ENCODE measurements around the gene GMDS. TPM values are rescaled to one million over a fixed set of nuclear protein-coding genes. Genes with fewer than 3 reads are reported as not detected.

The GMDS gene
- total and polyA plus RNA-seq, 2 of the 13 experiments (the other 11 are each of a cell fraction or from before 2014, with no cell fraction given), result 64.4 to 112 TPM

DNA sequence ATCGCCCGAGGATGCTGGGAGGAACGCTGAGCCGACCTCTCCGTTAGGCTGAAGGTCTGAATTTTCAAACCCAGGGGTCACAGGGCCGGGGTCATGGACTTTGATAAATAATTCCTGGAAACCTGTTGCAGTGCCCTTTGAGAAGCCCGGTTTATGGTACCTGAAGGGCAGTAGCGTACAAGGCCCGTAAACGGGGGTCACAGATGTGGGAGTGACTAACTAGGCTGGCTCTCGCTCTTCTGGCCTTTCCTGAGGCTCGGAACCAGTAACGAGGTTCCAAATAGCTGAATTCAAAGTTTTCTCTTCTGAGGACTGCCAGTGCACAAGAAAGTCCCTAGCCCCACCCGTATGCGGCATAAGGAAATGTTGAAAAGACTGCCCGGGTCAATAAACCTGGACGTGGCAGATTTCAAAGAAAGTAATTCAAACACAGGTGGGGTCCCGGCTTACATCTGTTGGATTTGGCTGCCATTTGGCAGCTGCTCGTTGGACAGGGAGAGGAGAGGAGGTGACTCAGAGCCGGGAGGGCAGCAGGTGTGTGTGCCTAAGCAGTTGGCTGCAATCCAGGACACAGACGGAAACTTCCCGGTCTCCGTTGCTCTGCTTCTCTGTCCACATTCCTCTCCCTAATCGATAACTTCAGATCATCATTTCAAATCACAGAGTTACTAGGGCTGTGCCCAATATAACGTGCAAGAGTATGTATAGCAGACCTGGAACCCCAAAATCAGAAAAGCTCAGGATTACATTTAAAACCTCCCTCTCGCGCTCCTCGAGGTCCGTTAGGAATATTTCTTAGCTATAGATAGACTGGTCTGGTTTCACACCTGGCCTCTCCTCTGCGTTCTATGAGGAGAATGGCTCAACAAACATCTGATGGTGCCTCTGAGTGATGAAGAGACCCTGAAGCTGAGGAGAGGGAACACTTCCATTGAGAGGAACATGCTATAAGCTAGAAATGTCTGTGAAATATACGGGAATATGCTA, 765 bp upstream of the GMDS start (continued):
- TF ChIP-seq, protein P1, sequence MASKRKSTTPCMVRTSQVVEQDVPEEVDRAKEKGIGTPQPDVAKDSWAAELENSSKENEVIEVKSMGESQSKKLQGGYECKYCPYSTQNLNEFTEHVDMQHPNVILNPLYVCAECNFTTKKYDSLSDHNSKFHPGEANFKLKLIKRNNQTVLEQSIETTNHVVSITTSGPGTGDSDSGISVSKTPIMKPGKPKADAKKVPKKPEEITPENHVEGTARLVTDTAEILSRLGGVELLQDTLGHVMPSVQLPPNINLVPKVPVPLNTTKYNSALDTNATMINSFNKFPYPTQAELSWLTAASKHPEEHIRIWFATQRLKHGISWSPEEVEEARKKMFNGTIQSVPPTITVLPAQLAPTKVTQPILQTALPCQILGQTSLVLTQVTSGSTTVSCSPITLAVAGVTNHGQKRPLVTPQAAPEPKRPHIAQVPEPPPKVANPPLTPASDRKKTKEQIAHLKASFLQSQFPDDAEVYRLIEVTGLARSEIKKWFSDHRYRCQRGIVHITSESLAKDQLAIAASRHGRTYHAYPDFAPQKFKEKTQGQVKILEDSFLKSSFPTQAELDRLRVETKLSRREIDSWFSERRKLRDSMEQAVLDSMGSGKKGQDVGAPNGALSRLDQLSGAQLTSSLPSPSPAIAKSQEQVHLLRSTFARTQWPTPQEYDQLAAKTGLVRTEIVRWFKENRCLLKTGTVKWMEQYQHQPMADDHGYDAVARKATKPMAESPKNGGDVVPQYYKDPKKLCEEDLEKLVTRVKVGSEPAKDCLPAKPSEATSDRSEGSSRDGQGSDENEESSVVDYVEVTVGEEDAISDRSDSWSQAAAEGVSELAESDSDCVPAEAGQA (IDR thresholded peaks at IDR 0.05; ENCODE audit: low read depth), result no peak
- TF ChIP-seq, protein P1 (CRISPR knock-in tag; IDR thresholded peaks at IDR 0.05; ENCODE audit: borderline replicate concordance), result no peak
- TF ChIP-seq SAFB2 (CRISPR knock-in tag; IDR thresholded peaks at IDR 0.05; ENCODE audit: borderline replicate concordance, low read depth), result 0 out of 2 replicates have a peak, but pooled peaks have one; percentile 23
- TF ChIP-seq SMC3 (IDR thresholded peaks at IDR 0.05; ENCODE audit: low read length), result no peak
- no peak for TF ChIP-seq MXD4 (CRISPR knock-in tag; IDR thresholded peaks at IDR 0.05)
- no peak for TF ChIP-seq ZBTB21 (CRISPR knock-in tag; IDR thresholded peaks at IDR 0.05)
- no peak for TF ChIP-seq NONO (IDR thresholded peaks at IDR 0.05)
- no peak; the same call in 1 of the 2 replicates for TF ChIP-seq NONO (CRISPR knock-in tag; conservative IDR thresholded peaks at IDR 0.05)
- TF ChIP-seq SMARCC2 (IDR thresholded peaks at IDR 0.05), result no peak
- TF ChIP-seq ZNF672 (CRISPR knock-in tag; IDR thresholded peaks at IDR 0.05), result no peak
- TF ChIP-seq ZNF274 (CRISPR knock-in tag; IDR thresholded peaks at IDR 0.05), result peak; percentile 66
- peak; percentile 59; the same call in 1 of the 2 replicates for TF ChIP-seq DMAP1 (CRISPR knock-in tag; IDR thresholded peaks at IDR 0.05)
- TF ChIP-seq ELF3 (CRISPR knock-in tag; IDR thresholded peaks at IDR 0.05), result peak; percentile 97
- TF ChIP-seq ZFP90 (CRISPR knock-in tag; IDR thresholded peaks at IDR 0.05; ENCODE audit: borderline replicate concordance), result no peak
- TF ChIP-seq ZBTB8A (CRISPR knock-in tag; IDR thresholded peaks at IDR 0.05; ENCODE audit: borderline replicate concordance, low read depth), result no peak
- TF ChIP-seq ZNF563 (CRISPR knock-in tag; IDR thresholded peaks at IDR 0.05), result no peak
- peak; percentile 80 for TF ChIP-seq MED8 (CRISPR knock-in tag; IDR thresholded peaks at IDR 0.05; ENCODE audit: insufficient replicate concordance)
- peak; percentile 80; the same call in 1 of the 2 replicates for TF ChIP-seq ZNF44 (CRISPR knock-in tag; IDR thresholded peaks at IDR 0.05)
- no peak for TF ChIP-seq REL (CRISPR knock-in tag; conservative IDR thresholded peaks at IDR 0.05)
- no peak for TF ChIP-seq SIN3B (IDR thresholded peaks at IDR 0.05; ENCODE audit: low read length)
- TF ChIP-seq, protein P2, sequence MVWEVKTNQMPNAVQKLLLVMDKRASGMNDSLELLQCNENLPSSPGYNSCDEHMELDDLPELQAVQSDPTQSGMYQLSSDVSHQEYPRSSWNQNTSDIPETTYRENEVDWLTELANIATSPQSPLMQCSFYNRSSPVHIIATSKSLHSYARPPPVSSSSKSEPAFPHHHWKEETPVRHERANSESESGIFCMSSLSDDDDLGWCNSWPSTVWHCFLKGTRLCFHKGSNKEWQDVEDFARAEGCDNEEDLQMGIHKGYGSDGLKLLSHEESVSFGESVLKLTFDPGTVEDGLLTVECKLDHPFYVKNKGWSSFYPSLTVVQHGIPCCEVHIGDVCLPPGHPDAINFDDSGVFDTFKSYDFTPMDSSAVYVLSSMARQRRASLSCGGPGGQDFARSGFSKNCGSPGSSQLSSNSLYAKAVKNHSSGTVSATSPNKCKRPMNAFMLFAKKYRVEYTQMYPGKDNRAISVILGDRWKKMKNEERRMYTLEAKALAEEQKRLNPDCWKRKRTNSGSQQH (CRISPR knock-in tag; IDR thresholded peaks at IDR 0.05; ENCODE audit: low read depth), result no peak
- TF ChIP-seq DRAP1 (CRISPR knock-in tag; IDR thresholded peaks at IDR 0.05), result peak; percentile 28; the same call in 1 of the 2 replicates
- TF ChIP-seq SRSF1 (optimal IDR thresholded peaks at IDR 0.05; ENCODE audit: low read depth, low read length), result peak; percentile 22
